Naive B cell (primary cell): ENCODE results near the gene C11orf21. TPM values are rescaled to one million over a fixed set of nuclear protein-coding genes. Genes with fewer than 3 reads are reported as not detected.
"Not testable (repeated sequence)": the region's sequence is repeated elsewhere in the genome, so short reads cannot be mapped to it uniquely, and the experiment has no call there.

Experiments used
- ATAC-seq, 2 donors: fragments of 150-1000 bp; cut with Tn5 transposase; 2 replicates each; pipeline ENCODE4 v1.10.0; 2021; ENCODE audit warnings: low read depth in 2 of 2, mild to moderate bottlenecking in 2 of 2, moderate library complexity in 2 of 2
- DNase-seq: peaks from one replicate; pipeline ENCODE4 v3.0.0; 2022
- H3K27ac Mint-ChIP-seq, 6 donors: one replicate each; pipeline ENCODE4 v1.8.0; 2020 to 2022; ENCODE audit warnings: mild to moderate bottlenecking in 6 of 6, mixed read lengths in 6 of 6, moderate library complexity in 5 of 6, inconsistent platforms in 2 of 6
- H3K27me3 Mint-ChIP-seq, 3 donors: one replicate each; pipeline ENCODE4 v1.8.0; 2021 to 2022; ENCODE audit warnings: mixed read lengths in 3 of 3, mild to moderate bottlenecking in 1 of 3
- H3K36me3 Mint-ChIP-seq, 2 donors: one replicate each; pipeline ENCODE4 v1.8.0; 2020 to 2022; ENCODE audit warnings: mixed read lengths in 2 of 2, inconsistent platforms in 1 of 2, mild to moderate bottlenecking in 1 of 2
- H3K4me1 Mint-ChIP-seq, 3 donors: one replicate each; pipeline ENCODE4 v1.8.0; 2020 to 2022; ENCODE audit warnings: mixed read lengths in 3 of 3, inconsistent platforms in 1 of 3, mild to moderate bottlenecking in 1 of 3, moderate library complexity in 1 of 3
- H3K4me3 Mint-ChIP-seq, 8 donors: one replicate each; pipeline ENCODE4 v1.8.0; 2020 to 2022; ENCODE audit warnings: mild to moderate bottlenecking in 8 of 8, mixed read lengths in 8 of 8, moderate library complexity in 8 of 8, inconsistent platforms in 2 of 8
- H3K9me3 Mint-ChIP-seq, 7 donors: one replicate each; pipeline ENCODE4 v1.8.0; 2020 to 2022; ENCODE audit warnings: mixed read lengths in 7 of 7, mild to moderate bottlenecking in 5 of 7, inconsistent platforms in 2 of 7, moderate library complexity in 1 of 7
- polyA plus RNA-seq, 6 donors: library from polyadenylated mRNA; unstranded; fragments of 300-500 nt; fragmentation: Illumina TruSeq; gene quantifications; one replicate each; pipeline ENCODE4 v1.2.3, GENCODE V29; 2021; ENCODE audit warnings: low read depth in 6 of 6

The C11orf21 gene
- polyA plus RNA-seq, 6 donors from 2014 or later = 8.3 to 15.4 (median 10.2) TPM

DNA sequence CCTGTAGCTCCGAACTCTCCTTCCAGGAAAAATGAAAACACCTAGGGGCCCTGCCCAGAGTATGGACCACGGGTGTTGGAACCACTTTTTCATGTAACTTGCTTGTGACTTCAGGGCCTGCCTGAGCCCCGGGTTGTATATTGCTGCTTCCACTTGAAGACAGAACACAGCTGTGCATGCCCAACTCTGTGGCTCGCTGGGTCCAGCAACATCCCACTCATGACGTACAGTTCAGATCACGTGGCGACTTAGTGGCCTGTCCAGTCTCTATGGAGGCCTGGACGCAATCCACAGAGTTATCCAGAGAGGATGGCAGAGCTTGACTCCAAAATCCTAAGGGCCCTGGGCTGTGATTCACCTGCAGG lies 6.8 kb downstream of the C11orf21 start:
- Mint-ChIP-seq H3K4me1 (peaks cover 8 to 24% (median 15%) of the 10 kb centered on the region in 3 donors), H3K36me3 (no peaks in the 10 kb centered on the region), H3K4me3 (no peak overlapping the region)

DNA sequence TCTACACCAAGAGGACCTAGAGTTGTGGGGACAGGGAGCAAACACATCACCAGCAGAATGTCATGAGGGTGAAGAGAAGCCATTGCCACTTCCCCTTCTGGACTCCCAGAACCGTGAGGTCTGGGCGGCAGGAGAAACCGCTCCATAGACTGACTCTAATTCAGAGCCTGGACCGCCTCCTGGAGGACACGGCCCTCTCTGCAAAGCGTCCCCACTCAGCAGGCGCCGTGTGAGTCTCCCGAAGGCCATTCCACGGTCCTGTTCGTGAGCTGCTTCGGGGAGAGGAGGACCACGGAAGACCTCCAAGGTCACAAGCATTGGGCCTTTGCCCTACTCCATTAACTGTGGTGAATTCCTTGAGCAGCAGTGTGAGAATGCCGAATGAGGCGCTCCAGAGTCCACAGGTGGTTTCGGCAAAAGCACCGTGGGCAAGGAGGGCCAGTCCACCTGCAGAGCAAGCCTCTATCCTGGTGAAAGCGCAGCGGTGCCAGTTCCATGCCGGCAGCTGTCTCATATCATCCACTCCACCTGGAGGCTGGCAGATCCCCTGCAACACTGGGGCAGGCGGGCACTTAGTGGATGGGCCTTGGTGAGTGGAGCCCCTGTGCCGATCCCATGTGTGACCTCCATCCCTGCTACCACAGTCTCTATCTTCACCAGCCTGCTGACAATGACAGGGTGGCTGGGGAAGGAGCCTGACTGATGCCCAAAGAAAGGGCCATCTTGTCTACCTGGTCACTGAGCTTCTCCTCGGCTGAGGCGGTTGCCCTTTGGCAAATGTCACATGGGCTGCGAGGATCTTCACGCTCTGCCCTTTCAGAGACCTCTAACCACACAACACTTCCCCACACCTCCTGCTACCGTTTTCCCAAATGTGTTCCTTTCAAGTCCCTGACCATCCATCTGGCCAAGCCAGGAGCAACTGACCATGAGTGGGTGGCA lies 7.5 kb downstream of the C11orf21 start:
- Mint-ChIP-seq H3K4me3 (peak overlapping the region in 1 of 8 donors; percentile 51), H3K27ac (peak overlapping the region in 4 of 6 donors; percentile 26 to 72 (median 40)), H3K27me3 (peaks cover 4 to 11% (median 5%) of the 10 kb centered on the region in 3 donors), H3K9me3 (no peaks in the 10 kb centered on the region), H3K4me1 (peaks cover 2 to 17% (median 8%) of the 10 kb centered on the region in 3 donors), H3K36me3 (no peaks in the 10 kb centered on the region)
- DNase-seq (no peak), ATAC-seq (no peak)

More for the DNA sequence above, 6.8 kb downstream of the C11orf21 start:
- DNase-seq = no peak
- Mint-ChIP-seq H3K27me3 (peaks cover 4 to 5% (median 4%) of the 10 kb centered on the region in 3 donors), H3K27ac (peak overlapping the region in 3 of 6 donors; percentile 26 to 42 (median 37)), H3K9me3 (no peaks in the 10 kb centered on the region)
- ATAC-seq = no peak

DNA sequence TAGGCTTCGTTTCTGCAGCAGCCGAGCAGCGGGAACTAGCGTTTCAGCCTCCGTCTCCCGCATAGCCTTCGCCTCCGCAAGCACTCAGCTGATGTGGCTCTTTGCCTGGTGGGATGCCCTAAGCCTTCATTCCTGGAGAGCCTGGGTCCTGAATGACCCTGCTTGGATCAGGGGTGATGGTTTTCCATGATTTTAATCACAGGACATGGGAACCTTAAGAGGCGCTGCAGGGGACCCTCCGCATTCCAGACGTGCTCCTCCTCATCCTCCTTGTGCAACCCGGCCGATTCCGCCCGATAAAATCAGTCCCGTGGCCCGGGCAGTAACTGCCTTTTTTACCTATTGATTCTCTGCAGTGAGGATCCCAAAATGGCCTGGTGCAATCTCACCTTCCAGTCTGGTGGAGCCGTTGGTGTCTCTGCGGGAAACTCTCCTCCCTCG lies 8.2 kb downstream of the C11orf21 start:
- H3K9me3 Mint-ChIP-seq = no peaks in the 10 kb centered on the region
- peak overlapping the region in 1 of 8 donors; percentile 51 for H3K4me3 Mint-ChIP-seq
- H3K27me3 Mint-ChIP-seq = peaks cover 5 to 18% (median 6%) of the 10 kb centered on the region in 3 donors
- DNase-seq (no peak), ATAC-seq (no peak)
- no peaks in the 10 kb centered on the region for H3K36me3 Mint-ChIP-seq
- H3K4me1 Mint-ChIP-seq = peaks cover 0 to 15% (median 8%) of the 10 kb centered on the region in 3 donors
- peak overlapping the region in 1 of 6 donors; percentile 72 for H3K27ac Mint-ChIP-seq

DNA sequence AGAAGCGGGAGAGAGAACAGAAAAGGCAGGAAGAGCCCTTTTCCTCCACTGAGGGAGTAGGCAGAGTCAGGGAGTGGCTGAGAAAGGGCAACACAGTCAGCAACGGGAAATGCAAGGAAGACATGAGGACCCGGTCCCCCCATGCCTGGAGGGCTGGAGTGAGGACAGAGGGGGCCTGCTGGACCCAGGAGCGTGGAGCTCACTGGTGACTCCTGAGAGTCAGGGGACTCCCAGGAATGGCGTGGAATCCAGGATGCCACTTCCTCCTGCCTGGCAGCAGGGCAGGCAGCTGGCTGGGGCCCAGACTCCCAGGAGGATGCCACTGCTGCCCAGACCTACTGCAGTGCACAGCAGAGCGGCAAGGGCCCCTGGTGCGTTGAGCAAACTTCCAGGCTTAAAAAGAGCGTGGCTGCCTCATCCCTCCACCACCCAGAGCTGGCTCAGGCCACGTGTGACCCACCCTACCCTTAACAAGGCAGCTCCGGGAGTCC lies 11.3 kb downstream of the C11orf21 start:
- no peak for ATAC-seq
- Mint-ChIP-seq H3K36me3 (peaks cover 0 to 10% of the 10 kb centered on the region in 2 donors), H3K9me3 (no peaks in the 10 kb centered on the region), H3K27ac (no peak overlapping the region), H3K4me1 (peaks cover 0 to 9% (median 7%) of the 10 kb centered on the region in 3 donors), H3K27me3 (peaks cover 12 to 45% (median 24%) of the 10 kb centered on the region in 3 donors), H3K4me3 (no peak overlapping the region)
- no peak for DNase-seq

DNA sequence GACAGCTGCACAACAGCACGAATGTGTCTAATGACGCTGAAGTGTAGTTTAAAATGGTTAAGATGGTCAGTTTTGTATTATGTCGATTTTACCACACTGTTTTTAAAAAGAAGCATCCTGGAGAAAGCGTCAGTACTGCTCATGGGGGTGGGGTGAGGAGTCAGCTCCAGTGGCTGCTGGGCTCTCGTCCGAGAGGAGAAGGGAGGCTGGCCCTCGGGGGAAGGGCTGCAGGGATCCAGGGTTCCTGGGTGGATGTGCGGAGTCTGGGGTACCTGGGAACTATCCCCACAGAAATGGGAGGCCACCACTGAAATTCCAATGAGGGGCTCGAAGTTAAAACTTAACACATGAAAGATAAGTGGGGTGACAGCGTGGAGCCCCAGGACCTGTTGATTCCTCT lies 11.9 kb downstream of the C11orf21 start:
- ATAC-seq (no peak), DNase-seq (no peak)
- Mint-ChIP-seq H3K36me3 (peaks cover 0 to 10% of the 10 kb centered on the region in 2 donors), H3K4me3 (no peak overlapping the region), H3K27me3 (peaks cover 16 to 49% (median 30%) of the 10 kb centered on the region in 3 donors), H3K27ac (no peak overlapping the region), H3K4me1 (peaks cover 0 to 9% (median 7%) of the 10 kb centered on the region in 3 donors), H3K9me3 (no peaks in the 10 kb centered on the region)

DNA sequence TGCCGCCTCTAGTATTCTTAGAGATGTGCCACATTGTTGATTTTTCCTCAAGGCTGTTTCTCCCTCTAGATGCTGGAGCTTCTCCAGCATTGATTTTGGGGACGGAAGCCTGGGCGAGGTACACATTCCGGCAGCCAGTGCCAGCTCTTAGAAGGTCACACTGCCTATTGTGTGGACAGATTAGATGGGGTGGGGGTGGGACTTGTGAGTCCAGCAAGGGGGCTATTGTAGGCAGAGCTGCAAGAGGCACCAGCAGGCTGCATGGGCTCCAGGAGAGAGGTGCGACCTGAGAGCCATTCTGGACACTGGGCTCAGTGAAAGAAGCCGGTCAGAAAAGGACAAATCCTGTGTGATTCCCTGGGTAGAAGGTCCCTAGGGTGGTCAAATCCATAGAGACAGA lies 12.4 kb downstream of the C11orf21 start:
- H3K27me3 Mint-ChIP-seq = peaks cover 21 to 51% (median 35%) of the 10 kb centered on the region in 3 donors
- no peak overlapping the region for H3K4me3 Mint-ChIP-seq
- H3K36me3 Mint-ChIP-seq = peaks cover 0 to 10% of the 10 kb centered on the region in 2 donors
- ATAC-seq = no peak
- H3K27ac Mint-ChIP-seq = peak overlapping the region in 1 of 6 donors; percentile 54
- H3K4me1 Mint-ChIP-seq = peaks cover 0 to 9% (median 5%) of the 10 kb centered on the region in 3 donors
- DNase-seq = no peak
- peaks cover 0 to 1% (median 0%) of the 10 kb centered on the region in 7 donors for H3K9me3 Mint-ChIP-seq

DNA sequence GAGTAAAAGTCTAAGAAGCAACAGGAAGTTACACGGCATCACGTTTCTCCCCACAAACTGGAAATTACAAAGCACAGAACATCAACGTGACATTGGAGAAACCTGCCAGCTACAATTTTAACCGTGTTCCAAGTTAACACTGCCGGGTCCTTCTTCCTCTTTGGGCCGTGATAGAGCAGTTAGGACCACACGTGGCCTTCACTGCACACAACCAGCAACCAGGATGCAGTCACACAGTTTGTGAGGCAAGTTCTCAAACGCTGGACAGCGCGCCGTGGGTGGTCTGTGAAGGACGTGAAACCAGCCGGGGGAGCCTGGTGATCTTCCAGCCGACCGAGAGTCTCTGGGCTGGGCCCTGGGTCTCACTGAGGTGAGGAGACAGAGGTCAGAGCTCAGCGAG lies 14.6 kb downstream of the C11orf21 start:
- no peak for DNase-seq
- peaks cover 0 to 5% (median 0%) of the 10 kb centered on the region in 3 donors for H3K4me1 Mint-ChIP-seq
- H3K27me3 Mint-ChIP-seq = peaks cover 24 to 51% (median 41%) of the 10 kb centered on the region in 3 donors
- no peak for ATAC-seq
- H3K4me3 Mint-ChIP-seq = peak overlapping the region in 1 of 8 donors; percentile 60
- H3K9me3 Mint-ChIP-seq = peaks cover 2 to 16% (median 8%) of the 10 kb centered on the region in 7 donors
- no peak overlapping the region for H3K27ac Mint-ChIP-seq
- peaks cover 10 to 16% of the 10 kb centered on the region in 2 donors for H3K36me3 Mint-ChIP-seq

DNA sequence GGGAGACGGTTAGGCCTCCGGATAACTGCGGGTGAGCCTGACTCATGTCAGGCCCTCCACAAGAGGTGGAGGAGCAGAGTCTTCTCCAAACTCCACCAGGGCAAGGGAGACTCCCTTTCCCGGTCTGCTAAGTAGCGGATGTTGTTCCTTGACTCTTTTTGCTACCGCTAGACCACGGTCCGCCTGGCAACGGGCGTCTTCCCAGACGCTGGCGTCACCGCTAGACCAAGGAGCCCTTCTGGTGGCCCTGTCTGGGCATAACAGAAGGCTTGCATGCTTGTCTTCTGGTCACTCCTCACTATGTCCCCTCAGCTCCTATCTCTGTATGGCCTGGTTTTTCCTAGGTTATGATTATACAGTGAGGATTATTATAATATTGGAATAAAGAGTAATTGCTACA lies 15.4 kb downstream of the C11orf21 start:
- H3K36me3 Mint-ChIP-seq = peaks cover 10 to 18% of the 10 kb centered on the region in 2 donors
- H3K9me3 Mint-ChIP-seq = peaks cover 2 to 23% (median 13%) of the 10 kb centered on the region in 7 donors
- DNase-seq, ATAC-seq, H3K4me1 Mint-ChIP-seq, H3K27ac Mint-ChIP-seq, H3K4me3 Mint-ChIP-seq: not testable (repeated sequence)
- peaks cover 25 to 51% (median 44%) of the 10 kb centered on the region in 3 donors for H3K27me3 Mint-ChIP-seq

DNA sequence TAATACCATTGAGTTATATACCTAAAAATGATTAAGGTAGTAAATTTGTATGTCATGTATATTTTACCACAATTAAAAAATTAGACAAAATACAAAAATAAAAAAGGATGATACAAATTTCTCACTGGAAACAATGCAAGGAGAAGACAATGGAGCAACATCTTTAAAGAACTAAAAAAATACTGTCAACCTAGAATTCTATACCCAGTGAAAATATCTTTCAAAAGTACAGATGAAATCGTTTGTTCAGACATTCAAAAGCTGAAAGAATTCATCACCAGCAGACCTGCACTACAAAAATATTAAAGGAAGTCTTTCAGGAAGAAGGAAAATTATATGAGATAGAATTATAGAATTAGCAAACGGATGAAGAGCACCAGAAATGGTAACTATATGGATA lies 21.5 kb downstream of the C11orf21 start:
- peaks cover 18 to 32% of the 10 kb centered on the region in 2 donors for H3K36me3 Mint-ChIP-seq
- ATAC-seq (no peak), DNase-seq (no peak)
- H3K4me3 Mint-ChIP-seq = no peak overlapping the region
- peaks cover 7 to 49% (median 32%) of the 10 kb centered on the region in 7 donors for H3K9me3 Mint-ChIP-seq
- H3K27me3 Mint-ChIP-seq = peaks cover 25 to 58% (median 39%) of the 10 kb centered on the region in 3 donors
- H3K4me1 Mint-ChIP-seq = no peaks in the 10 kb centered on the region
- no peak overlapping the region for H3K27ac Mint-ChIP-seq

DNA sequence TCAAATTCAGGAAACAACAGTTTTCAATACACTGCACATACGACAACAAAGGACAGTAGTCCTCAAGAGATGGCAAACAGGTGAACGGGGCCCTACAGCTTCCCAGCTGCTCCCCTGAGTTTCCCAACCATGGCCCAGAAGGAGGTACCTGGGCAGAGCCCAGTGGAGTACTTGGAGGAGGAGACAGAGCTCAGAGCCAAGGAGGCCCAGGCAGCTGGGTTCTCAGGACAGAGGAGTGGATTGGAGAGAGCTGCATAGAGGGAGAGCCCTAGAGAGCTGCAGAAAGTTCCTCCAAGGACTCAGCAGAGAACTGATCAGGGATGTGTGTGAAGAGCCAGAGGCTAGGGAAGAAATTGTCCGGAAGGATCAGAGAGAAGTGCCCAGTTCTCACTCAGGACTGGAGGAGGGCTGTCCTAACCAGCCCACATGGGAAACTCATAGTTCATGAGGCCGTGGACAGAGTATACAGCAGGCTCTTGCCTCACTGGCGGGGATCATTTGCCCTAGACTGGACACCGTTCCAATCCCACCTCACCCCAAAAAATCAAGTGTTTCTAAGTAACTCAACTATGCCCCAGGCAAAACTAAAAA lies 23.7 kb downstream of the C11orf21 start:
- Mint-ChIP-seq H3K4me1 (no peaks in the 10 kb centered on the region), H3K27ac (peak overlapping the region in 1 of 6 donors; percentile 46), H3K4me3 (no peak overlapping the region), H3K27me3 (peaks cover 23 to 63% (median 50%) of the 10 kb centered on the region in 3 donors), H3K36me3 (peaks cover 13 to 32% of the 10 kb centered on the region in 2 donors), H3K9me3 (peaks cover 7 to 43% (median 31%) of the 10 kb centered on the region in 7 donors)
- ATAC-seq = no peak
- no peak for DNase-seq

DNA sequence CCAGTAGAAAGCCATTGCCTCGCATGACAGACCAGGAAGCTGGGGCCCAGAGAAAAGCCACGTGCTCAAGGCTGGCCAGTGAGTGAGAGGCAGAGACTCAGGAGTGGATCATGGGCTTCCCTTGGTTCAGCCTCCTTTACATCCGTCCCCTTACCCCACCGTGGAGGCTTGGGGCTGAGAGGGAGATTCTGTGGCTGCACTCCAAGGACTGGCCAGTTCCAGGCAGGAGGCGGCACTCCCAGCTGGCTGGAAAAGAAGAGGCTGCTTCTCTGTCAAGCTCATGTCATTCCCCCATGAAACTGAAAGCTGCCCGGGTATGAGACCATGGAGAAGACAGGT lies 24.7 kb downstream of the C11orf21 start:
- H3K36me3 Mint-ChIP-seq = peaks cover 8 to 25% of the 10 kb centered on the region in 2 donors
- H3K27ac Mint-ChIP-seq = no peak overlapping the region
- H3K27me3 Mint-ChIP-seq = peaks cover 19 to 67% (median 60%) of the 10 kb centered on the region in 3 donors
- H3K4me3 Mint-ChIP-seq = no peak overlapping the region
- no peak for DNase-seq
- ATAC-seq = no peak
- no peaks in the 10 kb centered on the region for H3K4me1 Mint-ChIP-seq
- peaks cover 5 to 33% (median 25%) of the 10 kb centered on the region in 7 donors for H3K9me3 Mint-ChIP-seq

DNA sequence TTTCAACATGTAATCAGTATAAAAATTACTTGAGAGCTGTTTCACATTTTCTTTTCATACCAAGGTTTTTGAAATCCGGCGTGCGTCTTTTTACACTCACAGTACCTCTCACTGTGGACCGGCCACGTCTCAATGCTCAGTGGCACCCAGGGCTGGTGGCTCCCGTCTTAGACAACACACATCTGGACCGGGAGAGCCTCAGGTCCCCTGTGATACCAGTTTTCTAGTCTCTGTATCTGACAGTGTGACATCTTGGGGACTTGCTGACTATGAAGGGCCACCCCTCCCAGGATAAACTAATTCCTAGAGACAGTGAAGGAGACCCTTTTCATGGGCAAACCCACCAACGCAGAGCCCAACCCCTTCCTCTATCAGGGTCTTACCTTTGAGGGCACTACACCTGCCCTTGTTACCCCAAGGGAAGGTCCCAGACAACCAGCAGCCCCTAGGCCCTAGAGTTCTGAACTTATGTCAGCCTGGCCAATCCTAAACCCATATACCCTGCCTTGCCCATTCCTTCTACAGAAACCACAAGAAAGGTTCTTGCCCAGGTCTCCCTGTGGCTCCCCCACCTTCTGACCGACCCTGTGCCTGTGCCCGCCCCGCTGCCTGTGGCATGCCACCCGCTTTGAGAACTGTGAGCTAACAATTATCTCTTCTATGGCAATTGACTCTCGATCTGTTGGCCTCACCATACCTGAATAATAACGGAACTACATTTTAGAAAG lies 25.3 kb downstream of the C11orf21 start:
- DNase-seq (no peak), ATAC-seq (no peak)
- Mint-ChIP-seq H3K4me3 (no peak overlapping the region), H3K36me3 (peaks cover 8 to 24% of the 10 kb centered on the region in 2 donors), H3K27ac (peak overlapping the region in 1 of 6 donors; percentile 51), H3K9me3 (peaks cover 5 to 27% (median 20%) of the 10 kb centered on the region in 7 donors), H3K4me1 (peaks cover 2 to 4% (median 3%) of the 10 kb centered on the region in 3 donors), H3K27me3 (peaks cover 19 to 71% (median 65%) of the 10 kb centered on the region in 3 donors)
